Smooth muscle cell (in vitro differentiated cells): ENCODE measurements around the gene NLRP9. TPM values are rescaled to one million over a fixed set of nuclear protein-coding genes. Genes with fewer than 3 reads are reported as not detected.

Source experiments
- DNase-seq: peaks from one replicate; lab custom pipeline; 2025; ENCODE audit not compliant: unreplicated experiment; lab: John Stamatoyannopoulos, UW
- H2AFZ ChIP-seq: fragments of 200-600 bp; sonication (generic); 2 replicates; pipeline ENCODE4 v1.6.0; 2016; ENCODE audit warnings: antibody characterized with exemption, low read depth, mild to moderate bottlenecking
- H3F3A ChIP-seq: fragments of 200-600 bp; sonication (generic); 2 replicates; pipeline ENCODE4 v1.6.0; 2017; ENCODE audit warnings: antibody characterized with exemption, low read depth
- H3K27ac ChIP-seq: fragments of 200-600 bp; sonication (generic); 2 replicates; pipeline ENCODE4 v1.5.1; 2016; ENCODE audit warnings: low read depth, mild to moderate bottlenecking
- H3K27me3 ChIP-seq: fragments of 200-600 bp; sonication (generic); 2 replicates; pipeline ENCODE4 v1.6.1; 2016; ENCODE audit warnings: low read depth, mild to moderate bottlenecking
- H3K36me3 ChIP-seq: fragments of 200-600 bp; sonication (generic); 2 replicates; pipeline ENCODE4 v1.5.1; 2016; ENCODE audit warnings: low read depth
- H3K4me1 ChIP-seq: fragments of 200-600 bp; sonication (generic); 2 replicates; pipeline ENCODE4 v1.5.1; 2016; ENCODE audit warnings: low read depth
- H3K4me2 ChIP-seq: fragments of 200-600 bp; sonication (generic); 2 replicates; pipeline ENCODE4 v1.6.0; 2016; ENCODE audit warnings: mild to moderate bottlenecking
- H3K4me3 ChIP-seq: fragments of 200-600 bp; sonication (generic); 2 replicates; pipeline ENCODE4 v1.5.1; 2016; ENCODE audit warnings: mild to moderate bottlenecking
- H3K79me2 ChIP-seq: fragments of 200-600 bp; sonication (generic); 2 replicates; pipeline ENCODE4 v1.6.0; 2016; ENCODE audit warnings: low read depth, mild to moderate bottlenecking
- H3K9ac ChIP-seq: fragments of 200-600 bp; sonication (generic); 2 replicates; pipeline ENCODE4 v1.6.0; 2016; ENCODE audit warnings: low read depth
- H3K9me3 ChIP-seq: fragments of 200-600 bp; sonication (generic); replicated peaks from 2 replicates; pipeline ENCODE4 v1.5.1; 2016; ENCODE audit warnings: low read depth
- H4K20me1 ChIP-seq: fragments of 200-600 bp; sonication (generic); 2 replicates; pipeline ENCODE4 v1.6.0; 2016; ENCODE audit warnings: low read depth
- CTCF ChIP-seq: fragments of 200-600 bp; sonication (generic); IDR thresholded peaks from 2 replicates; pipeline ENCODE4 v1.5.1; 2017; ENCODE audit warnings: borderline replicate concordance, mild to moderate bottlenecking, antibody characterized with exemption; ENCODE audit not compliant: insufficient read depth, poor library complexity, severe bottlenecking
- WGBS: methylation state at CpG from one replicate; pipeline ENCODE4 v1.1.7; 2016; ENCODE audit warnings: low lambda C conversion rate; 5-methylcytosine and 5-hydroxymethylcytosine counted together
- polyA plus RNA-seq: library from polyadenylated mRNA; unstranded; fragments of >200 nt; fragmentation: Nextera tagmentation; extraction: Ambion mirVana; gene quantifications from 2 replicates; pipeline ENCODE4 v1.2.1, GENCODE V29; 2016
- total RNA-seq: library from RNA; depleted of rRNA; stranded (reverse); fragments of >200 nt; gene quantifications from 2 replicates; pipeline ENCODE4 v1.2.3, GENCODE V29; 2014

The NLRP9 gene
- total and polyA plus RNA-seq, 2 experiments from 2014 or later, result 0.07 TPM; not detected in 1

GRCh38 chr19:55663846-55664536 lies 74.2 kb downstream of the NLRP9 start:
- H3F3A ChIP-seq, result no peaks in the 10 kb centered on the region
- H4K20me1 ChIP-seq, result peaks cover 95% of the 10 kb centered on the region
- WGBS, result 92% methylated on average over 20 of the region's 20 CpGs
- no peak overlapping the region for H3K9ac ChIP-seq
- no peak overlapping the region for H3K4me2 ChIP-seq
- no peak overlapping the region for H2AFZ ChIP-seq
- no peaks in the 10 kb centered on the region for H3K9me3 ChIP-seq
- H3K27ac ChIP-seq, result no peak overlapping the region
- H3K36me3 ChIP-seq, result peaks cover 6% of the 10 kb centered on the region
- H3K27me3 ChIP-seq, result no peaks in the 10 kb centered on the region
- no peak for DNase-seq
- peaks cover 86% of the 10 kb centered on the region for H3K79me2 ChIP-seq
- H3K4me3 ChIP-seq, result no peak overlapping the region
- no peaks in the 10 kb centered on the region for H3K4me1 ChIP-seq
- TF ChIP-seq CTCF, result no peak

GRCh38 chr19:55661826-55662225 lies 76.4 kb downstream of the NLRP9 start:
- Histone ChIP-seq H3K79me2 (peaks cover 87% of the 10 kb centered on the region), H3K27me3 (no peaks in the 10 kb centered on the region), H3K4me2 (no peak overlapping the region), H3K4me1 (peaks cover 15% of the 10 kb centered on the region), H3F3A (no peaks in the 10 kb centered on the region), H3K9ac (no peak overlapping the region), H3K4me3 (no peak overlapping the region), H3K27ac (no peak overlapping the region), H2AFZ (no peak overlapping the region), H3K9me3 (no peaks in the 10 kb centered on the region), H4K20me1 (peaks cover 95% of the 10 kb centered on the region), H3K36me3 (peaks cover 6% of the 10 kb centered on the region)
- 87% methylated on average over 5 of the region's 7 CpGs for WGBS
- TF ChIP-seq CTCF, result no peak
- DNase-seq, result no peak

GRCh38 chr19:55660991-55661390 lies 77.2 kb downstream of the NLRP9 start:
- no peak overlapping the region for H3K4me2 ChIP-seq
- H3K79me2 ChIP-seq, result peaks cover 87% of the 10 kb centered on the region
- no peak overlapping the region for H3K9ac ChIP-seq
- DNase-seq, result no peak
- H3K9me3 ChIP-seq, result no peaks in the 10 kb centered on the region
- H3K4me3 ChIP-seq, result no peak overlapping the region
- H3F3A ChIP-seq, result no peaks in the 10 kb centered on the region
- H3K4me1 ChIP-seq, result peaks cover 23% of the 10 kb centered on the region
- no peak overlapping the region for H3K27ac ChIP-seq
- 97% methylated on average over 10 of the region's 16 CpGs for WGBS
- TF ChIP-seq CTCF, result no peak
- H3K27me3 ChIP-seq, result no peaks in the 10 kb centered on the region
- H3K36me3 ChIP-seq, result peaks cover 6% of the 10 kb centered on the region
- H4K20me1 ChIP-seq, result peaks cover 95% of the 10 kb centered on the region
- H2AFZ ChIP-seq, result no peak overlapping the region

- WGBS, result 96% methylated on average over 9 of the region's 12 CpGs
- H3K4me2 ChIP-seq, result no peak overlapping the region
- H3K27me3 ChIP-seq, result no peaks in the 10 kb centered on the region
- no peaks in the 10 kb centered on the region for H3K9me3 ChIP-seq
- peaks cover 87% of the 10 kb centered on the region for H3K79me2 ChIP-seq
- H4K20me1 ChIP-seq, result peaks cover 95% of the 10 kb centered on the region
- peaks cover 6% of the 10 kb centered on the region for H3K36me3 ChIP-seq
- H3K27ac ChIP-seq, result no peak overlapping the region
- DNase-seq, result no peak
- H3K4me3 ChIP-seq, result no peak overlapping the region
- H3K9ac ChIP-seq, result no peak overlapping the region
- no peak for TF ChIP-seq CTCF
- no peaks in the 10 kb centered on the region for H3F3A ChIP-seq
- H3K4me1 ChIP-seq, result peaks cover 23% of the 10 kb centered on the region
- no peak overlapping the region for H2AFZ ChIP-seq
Measured at GRCh38 chr19:55660404-55660803, 77.8 kb downstream of the NLRP9 start.
